ENCODE measurements around the gene TMEM132D. TPM values are rescaled to one million over a fixed set of nuclear protein-coding genes. Genes with fewer than 3 reads are reported as not detected.

Gene TMEM132D
- total RNA-seq, 4 donors from 2014 or later = not detected

GRCh38 chr12:129138776-129139175 is 765.0 kb downstream of the TMEM132D start:
- TF ChIP-seq CTCF (IDR thresholded peaks at IDR 0.05; ENCODE audit: low read depth) = no peak

GRCh38 chr12:129136694-129137325 is 767.0 kb downstream of the TMEM132D start:
- TF ChIP-seq CTCF (IDR thresholded peaks at IDR 0.05; ENCODE audit: low read depth) = no peak

- no peak for TF ChIP-seq CTCF (IDR thresholded peaks at IDR 0.05; ENCODE audit: low read depth)
These were observed 776.1 kb downstream of the TMEM132D start for GRCh38 chr12:129127771-129128170.

GRCh38 chr12:129127211-129127610 is 776.6 kb downstream of the TMEM132D start:
- TF ChIP-seq CTCF (IDR thresholded peaks at IDR 0.05; ENCODE audit: low read depth) = no peak

- TF ChIP-seq CTCF (IDR thresholded peaks at IDR 0.05; ENCODE audit: low read depth) = no peak
These were observed 784.3 kb downstream of the TMEM132D start for GRCh38 chr12:129119537-129119936.

- TF ChIP-seq CTCF (IDR thresholded peaks at IDR 0.05; ENCODE audit: low read depth) = no peak
These were observed 788.3 kb downstream of the TMEM132D start for GRCh38 chr12:129115558-129115957.

GRCh38 chr12:129110575-129110974 is 793.2 kb downstream of the TMEM132D start:
- TF ChIP-seq CTCF (IDR thresholded peaks at IDR 0.05; ENCODE audit: low read depth) = no peak
